Calu3 (cell line): ENCODE results near the gene SLC7A1. TPM values are rescaled to one million over a fixed set of nuclear protein-coding genes. Genes with fewer than 3 reads are reported as not detected.

Experiments
- BruUV-seq: library from RNA; stranded (reverse); fragments of 400-500 nt; replicated peaks from 2 replicates; lab custom pipeline; 2021; lab: Mats Ljungman, UMichigan
- CTCF ChIA-PET: fragments of 300-600 bp; sonication (Branson Sonifier 250); formaldehyde crosslinking; loops from one replicate; lab custom pipeline; 2022; ENCODE audit warnings: antibody characterized with exemption; lab: Charles Lee
- DNase-seq: peaks from one replicate; pipeline ENCODE4 v3.0.0; 2022
- H3K27ac Mint-ChIP-seq: one replicate; pipeline ENCODE4 v1.8.0; 2022; ENCODE audit warnings: mixed read lengths; ENCODE audit not compliant: unreplicated experiment
- H3K27me3 Mint-ChIP-seq: one replicate; pipeline ENCODE4 v1.8.0; 2022; ENCODE audit warnings: mixed read lengths; ENCODE audit not compliant: unreplicated experiment
- H3K36me3 Mint-ChIP-seq: one replicate; pipeline ENCODE4 v1.8.0; 2022; ENCODE audit warnings: mild to moderate bottlenecking, moderate library complexity, mixed read lengths; ENCODE audit not compliant: insufficient read depth, unreplicated experiment
- H3K4me1 Mint-ChIP-seq: one replicate; pipeline ENCODE4 v1.8.0; 2022; ENCODE audit warnings: mild to moderate bottlenecking, low read depth, mixed read lengths; ENCODE audit not compliant: unreplicated experiment
- H3K4me3 Mint-ChIP-seq: one replicate; pipeline ENCODE4 v1.8.0; 2022; ENCODE audit warnings: mild to moderate bottlenecking, low read depth, moderate library complexity, mixed read lengths; ENCODE audit not compliant: unreplicated experiment
- H3K9me3 Mint-ChIP-seq: one replicate; pipeline ENCODE4 v1.8.0; 2022; ENCODE audit warnings: low read depth, mixed read lengths; ENCODE audit not compliant: unreplicated experiment
- CTCF ChIP-seq: fragments of 200-600 bp; IDR thresholded peaks from one replicate; pipeline ENCODE4 v1.8.0; 2022; ENCODE audit warnings: antibody characterized with exemption; ENCODE audit not compliant: unreplicated experiment
- intact Hi-C: fragments of 100-400 bp; cut with micrococcal nuclease; formaldehyde crosslinking; loops from one replicate; pipeline ENCODE4 v1.10.0; 2022; ENCODE audit not compliant: unreplicated experiment
- total RNA-seq: library from RNA; stranded (reverse); gene quantifications from 2 replicates; pipeline ENCODE4 v1.2.3, GENCODE V29; 2022

The SLC7A1 gene
- total RNA-seq, 1 experiment from 2014 or later, result 86.6 TPM

DNA sequence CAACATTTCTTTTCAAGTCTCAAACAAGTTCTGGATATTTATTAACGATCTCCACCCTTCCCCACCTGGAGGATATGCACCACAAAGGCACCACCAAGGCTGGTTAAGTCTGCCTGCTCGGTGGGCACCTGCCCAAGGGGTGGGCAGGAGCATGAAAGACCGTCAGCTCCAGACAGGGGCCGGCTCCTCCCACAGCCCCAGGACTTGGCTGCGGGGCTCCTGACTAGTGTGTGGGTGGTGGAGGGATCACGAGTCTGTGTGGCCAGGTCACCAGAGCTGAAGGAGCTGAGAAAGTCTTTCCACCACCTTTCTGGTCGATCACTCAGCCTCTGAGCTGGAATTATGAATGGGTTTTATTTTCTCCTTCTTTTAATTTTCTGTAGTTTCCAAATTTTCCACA lies 7.8 kb downstream of the SLC7A1 start:
- Mint-ChIP-seq H3K36me3 (peaks cover 48% of the 10 kb centered on the region), H3K9me3 (no peaks in the 10 kb centered on the region), H3K4me1 (peaks cover 82% of the 10 kb centered on the region), H3K27me3 (no peaks in the 10 kb centered on the region), H3K4me3 (peak overlapping the region; percentile 57), H3K27ac (peak overlapping the region; percentile 73)
- intact Hi-C loops, result no loop called here
- no peak for TF ChIP-seq CTCF
- CTCF ChIA-PET, result interaction anchor here (0.7 kb wide), 1 partner anchor 18 kb away, joined by 3 read pairs; no protein-coding TSS in a partner anchor
- DNase-seq, result peak; percentile 56
- BruUV-seq, result no TSS peak

DNA sequence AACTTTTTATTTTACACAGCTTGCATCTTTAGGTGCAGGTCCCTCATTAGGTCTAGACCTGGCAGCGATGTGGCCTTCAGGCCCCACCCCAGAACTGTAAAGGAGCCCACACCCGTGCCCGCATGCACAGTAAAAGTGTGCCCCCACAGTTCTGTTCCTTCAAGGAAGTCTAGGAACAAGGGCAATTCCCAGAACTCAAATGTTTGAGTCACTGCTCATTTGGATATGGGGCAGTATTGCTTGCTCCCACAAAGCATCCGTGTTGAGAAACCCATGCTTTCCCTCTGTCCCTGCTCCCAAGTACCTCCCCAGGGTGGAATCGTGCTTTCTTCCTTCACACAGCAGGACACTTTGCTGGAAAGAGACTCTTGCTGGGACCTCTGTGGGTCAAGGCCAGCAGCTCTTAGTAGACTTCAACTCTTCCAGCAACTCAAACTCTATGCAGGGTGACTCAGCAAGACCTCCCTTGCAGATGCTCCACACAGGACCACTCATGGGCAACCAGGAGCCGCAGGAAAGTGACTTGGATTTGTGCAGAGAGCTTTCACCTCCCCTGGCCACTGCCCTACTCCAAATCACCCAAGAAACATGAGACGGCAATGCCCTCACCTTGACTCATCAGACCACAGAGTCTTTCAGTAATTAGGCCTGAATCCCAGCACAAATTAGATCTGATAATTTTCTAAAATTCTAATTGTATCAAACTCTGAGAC lies 12.3 kb downstream of the SLC7A1 start:
- no peaks in the 10 kb centered on the region for H3K9me3 Mint-ChIP-seq
- H3K4me1 Mint-ChIP-seq, result peaks cover 66% of the 10 kb centered on the region
- no peak for TF ChIP-seq CTCF
- CTCF ChIA-PET, result no interaction called here
- BruUV-seq, result no TSS peak
- no peak for DNase-seq
- intact Hi-C loops, result no loop called here
- no peaks in the 10 kb centered on the region for H3K27me3 Mint-ChIP-seq
- H3K4me3 Mint-ChIP-seq, result peak overlapping the region; percentile 46
- H3K36me3 Mint-ChIP-seq, result peaks cover 20% of the 10 kb centered on the region
- peak overlapping the region; percentile 33 for H3K27ac Mint-ChIP-seq

DNA sequence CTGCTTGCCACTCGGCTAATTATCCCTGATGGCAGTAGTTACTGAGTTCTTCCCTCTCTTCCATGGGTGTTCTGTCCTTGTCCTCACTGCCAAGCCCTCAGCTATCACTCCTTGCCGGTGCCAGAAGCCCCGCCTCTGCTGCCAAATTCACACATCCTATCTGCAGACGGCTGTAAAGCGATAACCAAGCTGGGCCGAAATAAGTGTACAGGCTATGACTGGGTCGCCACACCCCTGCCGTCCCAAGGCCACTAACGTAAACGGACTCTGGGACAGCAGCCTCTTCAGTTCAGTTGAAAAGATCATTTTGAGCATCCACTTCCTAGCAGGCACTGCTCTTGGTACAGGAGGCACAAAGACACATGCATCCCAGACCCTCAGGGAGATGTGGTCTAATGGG lies 13.3 kb downstream of the SLC7A1 start:
- no peak for DNase-seq
- Mint-ChIP-seq H3K4me1 (peaks cover 55% of the 10 kb centered on the region), H3K27ac (no peak overlapping the region), H3K4me3 (no peak overlapping the region), H3K36me3 (peaks cover 12% of the 10 kb centered on the region), H3K27me3 (no peaks in the 10 kb centered on the region), H3K9me3 (no peaks in the 10 kb centered on the region)
- TF ChIP-seq CTCF, result no peak
- CTCF ChIA-PET, result no interaction called here
- no TSS peak for BruUV-seq
- intact Hi-C loops, result no loop called here

DNA sequence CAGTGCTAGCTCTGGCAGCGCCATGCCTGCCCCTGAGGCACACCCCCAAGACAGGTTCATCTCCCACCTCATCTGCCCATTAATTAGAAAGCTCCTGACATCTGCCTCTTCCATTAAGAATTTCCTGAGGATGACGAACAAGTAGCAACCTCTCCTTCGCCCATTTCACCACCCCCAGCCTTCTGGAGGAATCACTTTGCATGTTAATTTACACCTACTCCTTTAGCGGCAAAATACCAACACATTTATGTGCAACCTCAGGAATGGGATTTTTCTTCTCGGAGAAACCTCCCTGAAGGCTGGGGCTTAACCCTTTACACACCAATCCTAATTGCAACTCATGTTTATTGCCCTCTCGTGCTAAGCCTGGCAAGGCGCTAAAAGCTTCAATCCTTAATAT lies 13.8 kb downstream of the SLC7A1 start:
- H3K36me3 Mint-ChIP-seq, result peaks cover 9% of the 10 kb centered on the region
- no peak for TF ChIP-seq CTCF
- H3K4me3 Mint-ChIP-seq, result no peak overlapping the region
- CTCF ChIA-PET, result interaction anchor here (0.6 kb wide), 1 partner anchor 171 kb away, joined by 5 read pairs; no protein-coding TSS in a partner anchor
- no TSS peak for BruUV-seq
- H3K27ac Mint-ChIP-seq, result no peak overlapping the region
- intact Hi-C loops, result no loop called here
- H3K9me3 Mint-ChIP-seq, result no peaks in the 10 kb centered on the region
- H3K4me1 Mint-ChIP-seq, result peaks cover 50% of the 10 kb centered on the region
- no peaks in the 10 kb centered on the region for H3K27me3 Mint-ChIP-seq
- DNase-seq, result no peak
